H9 (cell line): ENCODE results near the gene DDX49. TPM values are rescaled to one million over a fixed set of nuclear protein-coding genes. Genes with fewer than 3 reads are reported as not detected.

Experiments
- DNase-seq: peaks from one replicate; pipeline ENCODE4 v3.0.0-alpha.2; 2017
- H2AFZ ChIP-seq: one replicate; pipeline ENCODE4 v1.6.1; 2013; ENCODE audit warnings: mild to moderate bottlenecking, low read length, control low read depth, moderate library complexity
- H2AK5ac ChIP-seq: 2 replicates; pipeline ENCODE4 v1.6.1; 2013; ENCODE audit warnings: low read length, control low read depth, mixed read lengths; ENCODE audit not compliant: insufficient read length
- H2BK120ac ChIP-seq: one replicate; pipeline ENCODE4 v1.6.1; 2013; ENCODE audit warnings: low read depth, mild to moderate bottlenecking, low read length, control low read depth, inconsistent platforms; ENCODE audit not compliant: poor library complexity, severe bottlenecking
- H2BK12ac ChIP-seq: 2 replicates; pipeline ENCODE4 v1.6.1; 2013; ENCODE audit warnings: low read length, control low read depth, mixed read lengths, low read depth; ENCODE audit not compliant: insufficient read length
- H2BK15ac ChIP-seq: 2 replicates; pipeline ENCODE4 v1.6.1; 2013; ENCODE audit warnings: low read depth, low read length, control low read depth
- H2BK20ac ChIP-seq: one replicate; pipeline ENCODE4 v1.6.1; 2013; ENCODE audit warnings: low read depth, mild to moderate bottlenecking, low read length, control low read depth, inconsistent platforms; ENCODE audit not compliant: poor library complexity, severe bottlenecking
- H2BK5ac ChIP-seq: 2 replicates; pipeline ENCODE4 v1.6.1; 2013; ENCODE audit warnings: low read length, control low read depth, mixed read lengths; ENCODE audit not compliant: insufficient read length
- H3K14ac ChIP-seq: 2 replicates; pipeline ENCODE4 v1.6.1; 2013; ENCODE audit warnings: low read length, control low read depth; ENCODE audit not compliant: insufficient read depth
- H3K18ac ChIP-seq: 2 replicates; pipeline ENCODE4 v1.6.1; 2013; ENCODE audit warnings: low read depth, mild to moderate bottlenecking, mixed read lengths, low read length, control low read depth; ENCODE audit not compliant: insufficient read length
- H3K23ac ChIP-seq: 2 replicates; pipeline ENCODE4 v1.6.1; 2013; ENCODE audit warnings: low read length, control low read depth, mixed read lengths, low read depth; ENCODE audit not compliant: insufficient read length
- H3K23me2 ChIP-seq: 2 replicates; pipeline ENCODE4 v1.6.1; 2013; ENCODE audit warnings: low read depth, mild to moderate bottlenecking, mixed read lengths, low read length, control low read depth; ENCODE audit not compliant: insufficient read length, poor library complexity, severe bottlenecking
- H3K27ac ChIP-seq: 2 replicates; pipeline ENCODE4 v1.5.1; 2013; ENCODE audit warnings: low read length, control low read depth, mixed read lengths, low read depth; ENCODE audit not compliant: insufficient read length
- H3K27me3 ChIP-seq: 2 replicates; pipeline ENCODE4 v1.6.1; 2013; ENCODE audit warnings: low read length, control low read depth, inconsistent platforms; ENCODE audit not compliant: insufficient read depth
- H3K4ac ChIP-seq: 2 replicates; pipeline ENCODE4 v1.6.1; 2013; ENCODE audit warnings: low read depth, mild to moderate bottlenecking, control low read depth, inconsistent platforms, low read length, moderate library complexity
- H3K4me1 ChIP-seq: 2 replicates; pipeline ENCODE4 v1.6.1; 2013; ENCODE audit warnings: low read length, control low read depth, inconsistent platforms; ENCODE audit not compliant: insufficient read depth
- H3K4me2 ChIP-seq: 2 replicates; pipeline ENCODE4 v1.6.1; 2013; ENCODE audit warnings: low read length, control low read depth, mixed read lengths; ENCODE audit not compliant: insufficient read length, insufficient read depth
- H3K56ac ChIP-seq: 2 replicates; pipeline ENCODE4 v1.6.1; 2013; ENCODE audit warnings: low read depth, mild to moderate bottlenecking, mixed read lengths, low read length, control low read depth; ENCODE audit not compliant: insufficient read length
- H3K79me1 ChIP-seq: 2 replicates; pipeline ENCODE4 v1.6.1; 2013; ENCODE audit warnings: low read depth, mild to moderate bottlenecking, moderate library complexity, low read length, control low read depth, inconsistent platforms; ENCODE audit not compliant: insufficient read depth, poor library complexity, severe bottlenecking
- H3K79me2 ChIP-seq: 2 replicates; pipeline ENCODE4 v1.6.1; 2013; ENCODE audit warnings: low read length, control low read depth, inconsistent platforms; ENCODE audit not compliant: insufficient read depth
- H3K9ac ChIP-seq: 2 replicates; pipeline ENCODE4 v1.6.1; 2013; ENCODE audit warnings: low read length, control low read depth, mixed read lengths; ENCODE audit not compliant: insufficient read length; ENCODE audit errors: extremely low read depth
- H3K9me3 ChIP-seq: one replicate; pipeline ENCODE4 v1.6.1; 2013; ENCODE audit warnings: low read depth, low read length, inconsistent platforms; ENCODE audit not compliant: control insufficient read depth
- H3T11ph ChIP-seq: one replicate; pipeline ENCODE4 v1.6.1; 2013; ENCODE audit warnings: mild to moderate bottlenecking, low read length, control low read depth, inconsistent platforms
- H4K20me1 ChIP-seq: one replicate; pipeline ENCODE4 v1.6.1; 2013; ENCODE audit not compliant: control insufficient read depth, insufficient read length, insufficient read depth
- H4K5ac ChIP-seq: 2 replicates; pipeline ENCODE4 v1.6.1; 2013; ENCODE audit warnings: low read depth, mild to moderate bottlenecking, mixed read lengths, low read length, control low read depth; ENCODE audit not compliant: insufficient read length
- H4K8ac ChIP-seq: replicated peaks from 2 replicates; pipeline ENCODE4 v1.6.1; 2013; ENCODE audit warnings: low read length, control low read depth, mixed read lengths, low read depth; ENCODE audit not compliant: insufficient read length
- H4K91ac ChIP-seq: 2 replicates; pipeline ENCODE4 v1.6.1; 2013; ENCODE audit warnings: low read depth, mild to moderate bottlenecking, moderate library complexity, mixed read lengths, low read length, control low read depth; ENCODE audit not compliant: insufficient read length
- H3K27ac Mint-ChIP-seq, 3 experiments: 2 replicates in 2 of 3; 3 replicates in 1 of 3; pipeline ENCODE4 v1.8.0; 2020 to 2021; ENCODE audit warnings: mixed read lengths in 3 of 3, mild to moderate bottlenecking in 1 of 3, moderate library complexity in 1 of 3
- H3K27me3 Mint-ChIP-seq: 2 replicates; pipeline ENCODE4 v1.8.0; 2021; ENCODE audit warnings: low read depth, mild to moderate bottlenecking, moderate library complexity, mixed read lengths
- H3K36me3 Mint-ChIP-seq, 3 experiments: 2 replicates in 2 of 3; 3 replicates in 1 of 3; pipeline ENCODE4 v1.8.0; 2020 to 2021; ENCODE audit warnings: low read depth in 3 of 3, mixed read lengths in 3 of 3; ENCODE audit not compliant: insufficient read depth in 1 of 3
- H3K4me1 Mint-ChIP-seq, 2 experiments: 2 replicates each; pipeline ENCODE4 v1.8.0; 2020; ENCODE audit warnings: mixed read lengths in 2 of 2
- H3K4me3 Mint-ChIP-seq, 2 experiments: 2 replicates in 1 of 2; 3 replicates in 1 of 2; pipeline ENCODE4 v1.8.0; 2020 to 2021; ENCODE audit warnings: mild to moderate bottlenecking in 2 of 2, mixed read lengths in 2 of 2, moderate library complexity in 1 of 2
- H3K9me3 Mint-ChIP-seq, 2 experiments: 2 replicates in 1 of 2; 3 replicates in 1 of 2; pipeline ENCODE4 v1.8.0; 2020; ENCODE audit warnings: mild to moderate bottlenecking in 2 of 2, mixed read lengths in 2 of 2, moderate library complexity in 1 of 2
- WGBS: extraction: QIAGEN DNeasy Blood & Tissue Kit; methylation state at CpG from one replicate; pipeline ENCODE4 v1.1.7; 2013; ENCODE audit warnings: missing lambda C conversion rate, low lambda C conversion rate, mixed read lengths; ENCODE audit not compliant: insufficient read length; ENCODE audit errors: extremely low coverage; 5-methylcytosine and 5-hydroxymethylcytosine counted together
- total RNA-seq: library from RNA; stranded (reverse); gene quantifications from 2 replicates; pipeline ENCODE4 v1.2.1, GENCODE V29; 2021
- TF ChIP-seq, protein P1 (sequence below): fragments of 200-600 bp; sonication (generic); conservative IDR thresholded peaks from 3 replicates; pipeline ENCODE4 v1.8.0; 2021; ENCODE audit warnings: antibody characterized with exemption, mild to moderate bottlenecking

Gene DDX49
- total RNA-seq, 1 experiment from 2014 or later = 52.3 TPM

DNA sequence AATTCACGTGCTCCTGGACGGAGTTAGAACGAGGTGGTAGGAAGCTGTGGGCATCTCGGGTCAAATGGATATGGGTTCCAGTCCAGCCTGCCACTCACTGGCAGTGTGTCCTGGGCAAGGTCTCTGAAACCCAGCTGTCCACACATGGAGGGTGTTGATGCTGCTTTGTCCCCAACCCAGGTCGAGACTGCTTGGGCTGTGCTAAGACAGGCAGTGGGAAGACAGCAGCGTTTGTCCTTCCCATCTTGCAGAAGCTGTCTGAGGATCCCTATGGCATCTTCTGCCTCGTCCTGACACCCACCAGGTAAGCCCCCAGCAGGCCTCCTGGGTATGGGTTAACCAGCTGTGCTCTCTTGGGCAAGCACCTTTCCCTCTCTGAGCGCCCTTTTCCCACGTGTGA is 885 bp downstream of the DDX49 start:
- no CpG with 5 or more reads among the region's 9 CpGs for WGBS

More for the DNA sequence above, 885 bp downstream of the DDX49 start:
- Histone ChIP-seq H3K9me3 (no peaks in the 10 kb centered on the region), H3K4me2 (peak overlapping the region; percentile 100), H4K5ac (no peak overlapping the region), H2BK5ac (no peak overlapping the region), H2BK20ac (no peak overlapping the region), H3K79me1 (peaks cover 7% of the 10 kb centered on the region), H2AFZ (no peak overlapping the region), H2BK15ac (no peak overlapping the region), H2BK12ac (no peak overlapping the region), H3K27me3 (no peaks in the 10 kb centered on the region), H3T11ph (no peak overlapping the region), H3K4me1 (peaks cover 5% of the 10 kb centered on the region; the same call in 1 of the 2 replicates), H3K79me2 (peaks cover 9% of the 10 kb centered on the region; the same call in 1 of the 2 replicates), H3K23ac (no peak overlapping the region), H2BK120ac (no peak overlapping the region), H4K91ac (no peak overlapping the region), H3K56ac (no peak overlapping the region), H3K9ac (peak overlapping the region; percentile 86), H4K8ac (no peak overlapping the region), H3K4ac (no peak overlapping the region), H3K27ac (no peak overlapping the region), H4K20me1 (no peaks in the 10 kb centered on the region), H3K18ac (no peak overlapping the region), H2AK5ac (no peak overlapping the region), H3K14ac (no peak overlapping the region), H3K23me2 (peaks cover 13% of the 10 kb centered on the region)
- Mint-ChIP-seq H3K9me3 (no peaks in the 10 kb centered on the region; a peak in 2 of 5 replicates), H3K4me3 (peak overlapping the region; percentile 96 to 99), H3K36me3 (peaks cover 13 to 45% (median 38%) of the 10 kb centered on the region in 3 experiments; a peak in 6 of 7 replicates), H3K4me1 (peaks cover 0 to 22% of the 10 kb centered on the region in 2 experiments), H3K27ac (peak overlapping the region in 1 of 3 experiments; percentile 91; a peak in 2 of 7 replicates), H3K27me3 (no peaks in the 10 kb centered on the region; the same call in none of the 2 replicates)
- DNase-seq = no peak
- TF ChIP-seq, protein P1, sequence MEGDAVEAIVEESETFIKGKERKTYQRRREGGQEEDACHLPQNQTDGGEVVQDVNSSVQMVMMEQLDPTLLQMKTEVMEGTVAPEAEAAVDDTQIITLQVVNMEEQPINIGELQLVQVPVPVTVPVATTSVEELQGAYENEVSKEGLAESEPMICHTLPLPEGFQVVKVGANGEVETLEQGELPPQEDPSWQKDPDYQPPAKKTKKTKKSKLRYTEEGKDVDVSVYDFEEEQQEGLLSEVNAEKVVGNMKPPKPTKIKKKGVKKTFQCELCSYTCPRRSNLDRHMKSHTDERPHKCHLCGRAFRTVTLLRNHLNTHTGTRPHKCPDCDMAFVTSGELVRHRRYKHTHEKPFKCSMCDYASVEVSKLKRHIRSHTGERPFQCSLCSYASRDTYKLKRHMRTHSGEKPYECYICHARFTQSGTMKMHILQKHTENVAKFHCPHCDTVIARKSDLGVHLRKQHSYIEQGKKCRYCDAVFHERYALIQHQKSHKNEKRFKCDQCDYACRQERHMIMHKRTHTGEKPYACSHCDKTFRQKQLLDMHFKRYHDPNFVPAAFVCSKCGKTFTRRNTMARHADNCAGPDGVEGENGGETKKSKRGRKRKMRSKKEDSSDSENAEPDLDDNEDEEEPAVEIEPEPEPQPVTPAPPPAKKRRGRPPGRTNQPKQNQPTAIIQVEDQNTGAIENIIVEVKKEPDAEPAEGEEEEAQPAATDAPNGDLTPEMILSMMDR = no peak
